HG03095 (cell line): Measurements from ENCODE around the gene PLAC1.

Experiments
- ATAC-seq: cut with Tn5 transposase; IDR thresholded peaks from one replicate; pipeline ENCODE4 v1.9.1; 2021; ENCODE audit warnings: moderate library complexity; ENCODE audit not compliant: unreplicated experiment

The PLAC1 gene

GRCh38 chrX:134658002-134658759 lies at the start of gene PLAC1:
TSS of gene PLAC1 (minus strand) at chrX:134658471. CDS start at chrX:134566682, 91,789 bp downstream.
- ATAC-seq, result no peak

DNA sequence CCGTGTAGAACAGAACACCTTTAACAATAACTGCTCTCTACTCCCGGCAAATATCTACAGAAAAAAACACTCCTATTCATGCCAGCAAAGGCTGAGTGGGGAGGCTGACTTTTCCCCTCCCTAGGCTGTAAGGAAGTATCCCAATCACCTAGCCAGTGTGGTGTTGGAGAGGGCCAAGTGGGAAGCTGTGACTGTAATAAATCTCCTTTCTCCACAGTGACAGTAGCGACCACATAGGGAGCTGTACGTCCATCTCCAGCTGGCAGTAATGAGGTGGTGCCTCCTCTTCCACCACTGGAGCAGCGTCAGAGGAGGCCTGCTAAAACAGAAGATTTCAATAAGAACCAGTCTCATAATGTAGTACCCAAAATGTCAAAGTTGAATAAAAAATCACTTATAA lies 47.9 kb upstream of the PLAC1 start:
- no peak for ATAC-seq

GRCh38 chrX:134695999-134696398 lies 37.7 kb upstream of the PLAC1 start:
- ATAC-seq, result no peak

- no peak for ATAC-seq
These were observed 36.4 kb upstream of the PLAC1 start for GRCh38 chrX:134694333-134695322.

GRCh38 chrX:134693644-134694043 lies 35.4 kb upstream of the PLAC1 start:
- no peak for ATAC-seq

DNA sequence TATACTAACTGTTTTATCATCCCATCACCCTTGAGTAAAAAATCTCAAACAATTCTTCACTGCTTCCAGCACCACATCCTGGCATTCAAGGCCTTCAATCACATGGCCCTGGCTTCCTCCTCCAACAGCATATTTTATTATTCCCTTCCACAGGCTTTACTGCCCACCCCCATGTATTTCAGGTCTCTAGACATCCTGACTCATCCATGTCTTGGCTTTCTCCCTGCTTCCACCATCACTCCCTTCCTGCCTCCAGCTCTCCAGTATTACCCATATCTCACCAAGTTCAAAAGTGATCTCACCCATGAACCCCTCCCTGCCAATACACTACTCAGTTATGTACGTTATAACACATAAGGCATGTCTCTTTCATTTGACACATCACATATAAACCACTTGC lies 34.7 kb upstream of the PLAC1 start:
- ATAC-seq, result no peak

- ATAC-seq, result no peak
These were observed 34.0 kb upstream of the PLAC1 start for GRCh38 chrX:134692233-134692632.

DNA sequence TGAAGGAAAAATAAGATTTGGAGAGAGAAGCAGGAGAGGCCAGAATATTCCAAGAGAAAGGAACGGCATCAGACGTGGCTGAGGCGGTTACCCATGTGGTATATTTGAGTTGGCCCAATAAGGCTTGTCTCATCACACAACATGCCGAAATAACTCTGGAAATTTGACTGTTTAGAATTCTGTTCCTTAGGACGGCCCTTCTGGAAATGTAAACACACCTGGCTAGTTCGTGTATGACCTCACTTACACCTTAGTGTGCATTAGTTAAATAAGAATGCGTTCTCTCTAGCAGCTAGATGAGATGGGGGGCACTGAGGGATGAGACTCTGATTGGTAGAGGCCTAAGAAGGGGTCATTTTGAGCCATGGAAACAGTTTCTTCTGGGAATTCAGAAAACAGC lies 33.2 kb upstream of the PLAC1 start:
- ATAC-seq, result no peak

GRCh38 chrX:134688839-134689238 lies 30.6 kb upstream of the PLAC1 start:
- no peak for ATAC-seq

GRCh38 chrX:134688031-134688823 lies 30.0 kb upstream of the PLAC1 start:
- no peak for ATAC-seq

DNA sequence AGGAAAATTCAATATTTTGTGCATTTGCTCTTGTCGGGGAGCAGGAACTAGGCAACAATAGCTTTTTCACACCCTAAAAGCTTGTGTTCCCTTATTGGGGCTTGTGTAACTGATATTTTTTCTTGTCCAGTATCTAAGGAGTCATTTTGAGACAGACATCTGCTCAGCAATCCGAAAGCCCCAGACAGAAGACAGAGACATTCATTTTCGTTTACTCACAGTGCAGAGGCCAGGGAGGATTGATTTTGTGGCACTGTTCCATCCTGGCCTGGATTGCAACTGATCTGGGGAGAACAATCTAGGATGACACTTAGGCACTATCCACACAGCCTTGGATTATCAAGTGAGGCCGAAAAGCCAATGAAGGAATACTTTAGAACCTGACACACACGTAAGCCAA lies 27.4 kb upstream of the PLAC1 start:
- peak; percentile 58 for ATAC-seq

GRCh38 chrX:134684956-134685355 lies 26.7 kb upstream of the PLAC1 start:
- ATAC-seq, result no peak

GRCh38 chrX:134683351-134684005 lies 25.2 kb upstream of the PLAC1 start:
- ATAC-seq, result no peak

GRCh38 chrX:134682081-134682480 lies 23.8 kb upstream of the PLAC1 start:
- no peak for ATAC-seq

DNA sequence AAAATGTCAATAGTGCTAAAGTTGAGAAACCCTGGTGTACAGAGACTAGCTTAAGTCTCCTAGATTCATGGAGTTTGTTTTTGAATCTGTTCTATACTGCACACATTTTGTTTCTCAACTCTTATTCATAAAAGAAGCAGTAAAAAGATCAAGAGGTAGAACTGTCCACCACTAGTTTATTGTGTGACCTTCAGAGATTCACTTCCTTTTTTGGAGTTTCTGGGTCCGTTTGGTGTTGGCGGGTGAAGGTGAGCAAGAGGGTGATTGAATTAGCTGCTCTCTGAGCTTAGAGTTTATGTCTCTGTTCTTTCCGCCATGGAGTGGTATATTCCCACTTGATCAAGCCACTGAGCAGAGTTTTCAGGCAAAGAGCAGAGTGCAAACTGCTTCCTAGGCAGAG lies 21.4 kb upstream of the PLAC1 start:
- peak; percentile 74 for ATAC-seq

GRCh38 chrX:134679221-134679620 lies 20.9 kb upstream of the PLAC1 start:
- ATAC-seq, result no peak

DNA sequence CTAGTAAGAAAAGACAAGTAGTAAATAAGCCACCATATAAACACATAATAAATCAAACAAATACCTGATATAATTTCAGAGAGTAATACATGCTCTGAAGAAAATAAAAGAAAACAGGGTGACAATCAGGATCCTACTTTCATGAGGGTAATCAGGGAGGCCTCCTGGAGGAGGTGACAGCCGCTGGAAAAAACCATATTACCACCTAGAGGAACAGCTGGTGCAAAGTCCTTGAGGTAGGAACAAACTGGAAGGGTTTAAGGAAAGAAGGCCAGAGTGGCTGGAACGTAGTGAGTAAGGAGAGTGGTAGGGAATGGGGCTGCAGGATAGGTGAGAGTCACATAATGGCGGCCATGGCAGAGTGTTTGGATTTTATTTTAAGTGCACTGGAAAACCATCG lies 19.1 kb upstream of the PLAC1 start:
- ATAC-seq, result no peak

DNA sequence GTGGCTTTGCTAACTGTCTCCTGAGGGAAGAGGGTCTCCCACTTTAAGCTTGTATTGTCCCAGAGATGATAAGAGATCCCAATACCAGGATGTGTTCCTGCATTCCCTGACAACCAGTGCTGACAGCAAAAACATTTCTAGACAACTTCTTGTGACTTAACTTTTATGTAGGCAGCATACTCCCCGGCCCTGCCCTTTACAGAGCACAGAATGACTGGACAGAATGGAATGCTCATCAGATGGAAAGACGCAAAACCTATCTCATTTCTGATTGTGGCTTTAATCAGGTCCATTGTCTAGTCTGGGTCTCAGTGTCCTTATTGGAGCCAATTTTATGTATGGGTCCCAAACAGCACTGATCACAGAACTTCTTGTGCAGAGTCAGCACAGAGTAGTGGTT lies 18.2 kb upstream of the PLAC1 start:
- ATAC-seq, result no peak

DNA sequence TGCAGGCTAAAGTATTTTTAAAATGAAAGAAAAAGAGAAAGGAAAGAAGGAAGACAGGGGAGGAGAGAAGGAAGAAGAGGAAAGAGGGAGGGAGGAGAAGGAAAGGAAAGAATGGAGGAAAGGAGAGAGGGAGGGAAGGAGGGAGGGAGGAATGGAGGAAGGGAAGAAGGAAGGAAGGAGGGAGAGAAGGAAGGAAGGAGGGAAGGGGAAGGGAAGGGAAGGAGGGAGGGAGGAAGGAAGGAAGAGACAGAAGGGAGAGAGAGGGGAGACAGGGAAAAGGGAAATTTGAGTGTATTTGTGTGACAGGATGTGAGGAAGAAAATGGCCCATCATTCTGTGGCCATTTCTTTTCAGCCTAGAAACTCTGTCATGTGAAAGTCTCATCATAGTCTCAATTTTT lies 14.9 kb upstream of the PLAC1 start:
- no peak for ATAC-seq

- no peak for ATAC-seq
These were observed 13.8 kb upstream of the PLAC1 start for GRCh38 chrX:134672101-134672500.

GRCh38 chrX:134671294-134671693 lies 13.0 kb upstream of the PLAC1 start:
- ATAC-seq, result no peak
